ENCODE measurements around the gene LAS1L.
"Not testable (repeated sequence)": the region's sequence is repeated elsewhere in the genome, so short reads cannot be mapped to it uniquely, and the experiment has no call there.

The LAS1L gene
- 53.0 to 117 (median 72.3) reads per million in 3 experiments for total RNA-seq

DNA sequence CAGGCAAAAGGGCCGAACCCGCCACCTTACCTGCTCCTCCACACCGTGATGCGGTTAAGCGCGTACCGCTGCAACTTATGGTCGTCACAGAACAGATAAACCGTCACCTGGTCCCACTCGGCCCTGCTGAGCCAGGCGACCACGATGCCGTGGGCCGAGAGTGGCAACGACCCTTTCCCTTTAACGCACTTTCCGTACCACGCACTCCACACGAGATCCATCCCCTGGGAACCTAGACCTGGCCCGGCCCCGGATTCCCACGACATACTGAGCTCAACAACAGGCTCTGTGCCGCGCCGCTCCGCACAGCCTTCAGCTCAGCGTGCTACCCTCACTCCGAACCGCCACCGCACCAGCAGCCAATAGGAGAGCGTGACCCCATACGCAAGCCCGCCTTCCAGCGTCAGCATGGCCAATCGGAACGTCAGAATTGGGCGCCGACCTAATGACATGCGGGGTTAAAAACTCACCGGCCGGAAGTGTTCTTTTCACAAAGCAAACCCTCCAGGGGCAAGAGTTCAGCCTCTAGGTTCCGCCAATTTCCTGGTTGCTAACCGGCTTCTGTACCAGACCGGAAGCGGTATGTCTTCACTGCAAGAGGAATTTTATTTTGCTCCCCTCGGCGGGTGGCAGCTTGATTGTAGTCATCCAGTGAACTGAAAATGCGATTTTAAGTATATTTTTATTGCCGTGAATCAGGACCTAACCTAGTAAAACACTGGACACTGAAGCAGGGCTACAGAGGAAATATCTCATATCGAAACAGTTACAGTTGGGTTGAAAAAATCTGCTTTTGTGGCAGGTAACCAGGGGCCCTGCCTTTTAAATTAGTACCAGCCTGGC, at the start of gene LAS1L:
Gene LAS1L (minus strand): TSS at position 338 of the 843 bp plus-strand sequence. CDS start 72 bp downstream, at position 266.
- peak; percentile 91 for DNase-seq

DNA sequence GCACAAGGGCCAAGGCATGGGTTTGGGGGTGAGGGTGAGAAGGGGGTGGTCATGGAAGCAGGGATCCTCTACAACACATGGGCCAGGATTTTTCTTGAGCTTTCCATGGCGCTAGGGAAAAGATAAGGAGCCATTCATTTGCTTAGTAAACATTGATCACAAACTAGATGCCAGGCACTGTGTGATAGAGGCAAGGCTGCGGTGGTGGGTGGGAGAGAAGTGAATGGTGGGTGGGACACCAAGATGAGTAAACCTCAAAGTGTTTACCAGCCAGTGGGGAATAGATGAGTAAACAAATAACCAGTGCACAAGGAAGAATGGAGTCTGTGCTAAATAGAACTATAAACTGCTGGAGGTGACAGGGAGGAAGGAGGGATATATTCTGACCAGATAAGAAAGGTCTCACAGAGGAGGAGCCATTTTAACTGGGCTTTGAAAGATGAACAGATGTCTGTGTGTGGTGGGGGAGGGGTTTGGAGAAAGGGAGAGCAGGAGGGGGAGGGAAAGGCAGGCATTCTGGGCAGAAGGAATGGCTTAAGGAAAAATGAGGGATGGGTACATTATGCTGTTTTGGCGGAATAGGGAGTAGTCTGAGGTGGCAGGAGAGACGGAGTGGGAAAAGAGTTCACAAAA, 48.0 kb upstream of the LAS1L start:
- DNase-seq = no peak

DNA sequence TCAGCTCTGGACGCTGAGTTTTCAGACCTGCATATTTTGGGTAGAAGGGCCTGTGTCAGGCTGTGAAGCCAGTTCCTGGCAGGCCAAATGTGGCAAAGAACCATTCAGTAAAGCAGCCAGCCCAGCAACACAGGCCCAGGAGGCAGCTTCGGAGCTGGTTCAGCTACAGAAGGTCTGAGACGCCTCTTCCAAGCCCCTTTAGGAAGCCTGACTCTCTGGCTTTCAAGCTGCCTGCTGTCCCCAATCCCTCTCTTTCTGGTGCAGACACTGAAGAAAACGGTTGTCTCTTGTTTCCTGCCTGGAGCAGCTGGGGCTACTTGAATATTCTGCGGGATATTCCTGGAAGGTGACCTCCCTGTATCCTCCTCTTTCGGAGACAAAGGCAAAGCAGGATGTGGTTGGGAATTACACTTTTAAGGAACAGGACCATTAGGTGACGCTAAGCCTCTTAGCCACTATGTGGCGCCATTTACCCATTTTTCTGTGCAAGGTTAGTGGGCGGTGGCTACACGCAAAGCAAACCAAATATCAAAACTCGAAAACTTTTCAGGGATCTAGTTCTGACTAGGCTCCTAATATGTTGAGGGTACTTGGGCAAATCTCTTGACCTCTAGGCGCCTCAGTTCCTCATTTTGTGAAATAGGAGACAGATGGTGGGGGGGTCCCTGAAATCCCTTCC, 47.2 kb upstream of the LAS1L start:
- DNase-seq = peak; percentile 59

DNA sequence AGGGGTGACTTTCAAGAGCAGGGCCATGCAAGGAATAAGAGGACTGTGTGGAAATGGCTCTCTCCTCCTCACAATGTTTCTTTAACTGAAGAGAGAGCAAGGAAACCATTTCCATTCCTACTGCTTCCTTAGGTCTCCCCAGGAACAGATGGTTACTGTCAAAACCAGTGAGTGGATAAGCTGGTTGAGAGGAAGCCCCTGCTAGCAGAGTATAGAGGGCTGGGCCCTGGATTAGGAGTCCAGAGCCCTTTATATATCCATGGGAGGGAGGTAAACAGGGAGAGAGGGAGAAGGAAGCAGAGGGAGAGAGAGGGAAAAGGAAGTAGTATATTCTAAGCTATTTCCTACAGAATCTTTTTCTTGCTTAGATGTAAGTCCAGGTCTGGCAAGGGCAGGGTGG, 43.8 kb upstream of the LAS1L start:
- no peak for DNase-seq

DNA sequence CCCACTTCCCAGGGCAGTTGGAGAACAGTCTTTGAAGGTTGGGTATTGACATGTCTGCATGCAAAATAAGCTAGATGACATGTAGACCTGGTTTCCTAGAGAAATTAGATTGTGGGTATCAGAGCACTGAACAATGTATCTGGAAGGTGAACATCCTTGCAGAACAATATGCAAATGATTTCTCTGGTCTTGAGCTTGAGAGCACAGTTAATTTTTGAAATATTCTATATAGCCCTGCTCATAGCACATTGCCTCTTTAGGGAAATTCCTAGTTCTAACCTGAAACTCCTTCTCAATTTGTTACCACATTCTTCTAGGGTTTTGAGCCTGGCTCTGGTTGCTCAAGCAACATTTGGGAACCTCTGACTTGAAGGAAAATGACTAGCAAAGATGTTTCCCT, 41.6 kb upstream of the LAS1L start:
- DNase-seq = no peak

DNA sequence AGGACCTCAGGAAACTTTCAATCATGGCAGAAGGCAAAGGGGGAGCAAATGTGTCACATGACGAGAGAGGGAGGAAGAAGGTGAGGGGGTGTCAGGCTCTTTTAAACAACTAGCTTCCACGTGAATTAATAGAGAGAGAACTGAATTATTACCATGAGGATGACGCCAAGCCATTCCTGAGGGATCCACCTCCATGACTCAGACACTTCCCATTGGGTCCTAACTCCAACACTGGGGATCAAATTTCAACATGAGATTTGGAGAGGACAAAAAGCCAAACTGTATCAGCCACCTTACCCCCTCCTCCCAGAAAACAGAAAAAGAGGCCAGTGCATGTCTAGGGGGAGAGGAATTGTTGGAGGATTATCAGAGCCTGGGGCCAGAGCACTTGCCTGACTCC, 40.4 kb upstream of the LAS1L start:
- no peak for DNase-seq

DNA sequence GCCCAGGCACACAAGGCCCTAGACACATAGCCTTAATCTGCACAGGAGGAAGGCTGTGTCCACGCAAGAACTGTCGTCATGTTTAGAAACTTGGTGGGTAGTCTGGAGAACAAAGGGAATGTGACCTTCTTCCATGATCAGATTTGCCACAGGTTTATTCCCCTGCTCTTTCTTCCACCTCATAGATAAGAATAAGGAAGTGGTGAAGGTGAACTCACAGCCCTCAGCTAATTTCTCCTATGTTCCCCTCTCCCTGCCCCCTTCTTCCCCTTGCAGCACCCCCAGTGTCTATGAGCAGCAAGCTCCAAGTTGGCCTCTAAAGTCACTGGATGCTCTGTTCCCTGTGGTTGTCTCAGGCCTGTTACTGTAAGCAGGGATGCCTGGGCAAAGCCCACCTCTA, 39.8 kb upstream of the LAS1L start:
- DNase-seq = no peak

DNA sequence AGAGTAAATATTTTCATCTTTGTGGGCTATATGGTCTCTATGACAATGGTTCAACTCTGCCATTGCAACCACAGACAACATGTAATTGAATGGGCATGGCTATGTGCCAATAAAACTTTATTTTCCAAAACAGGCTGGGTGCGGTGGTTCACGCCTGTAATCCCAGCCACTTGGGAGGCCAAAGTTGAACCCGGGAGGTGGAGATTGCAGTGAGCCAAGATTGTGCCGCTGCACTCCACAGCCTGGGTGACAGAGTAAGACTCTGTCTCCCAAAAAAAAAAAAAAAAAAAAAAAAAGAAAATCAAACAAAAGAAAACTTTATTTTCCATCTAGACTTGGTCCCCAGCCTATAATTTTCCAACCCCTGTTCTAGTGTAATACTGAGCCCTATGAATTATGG, 38.4 kb upstream of the LAS1L start:
- no peak for DNase-seq

DNA sequence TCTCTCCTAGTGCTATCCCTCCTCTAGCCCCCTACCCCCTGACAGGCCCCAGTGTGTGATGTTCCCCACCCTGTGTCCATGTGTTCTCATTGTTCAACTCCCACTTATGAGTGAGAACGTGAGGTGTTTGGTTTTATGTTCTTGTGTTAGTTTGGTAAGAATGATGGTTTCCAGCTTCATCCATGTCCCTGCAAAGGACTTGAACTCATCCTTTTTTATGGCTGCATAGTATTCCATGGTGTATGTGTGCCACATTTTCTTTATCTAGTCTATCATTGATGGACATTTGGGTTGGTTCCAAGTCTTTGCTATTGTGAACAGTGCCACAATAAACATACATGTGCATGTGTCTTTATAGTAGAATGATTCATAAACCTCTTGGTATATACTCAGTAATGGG, 28.3 kb upstream of the LAS1L start:
- DNase-seq = not testable (repeated sequence)

DNA sequence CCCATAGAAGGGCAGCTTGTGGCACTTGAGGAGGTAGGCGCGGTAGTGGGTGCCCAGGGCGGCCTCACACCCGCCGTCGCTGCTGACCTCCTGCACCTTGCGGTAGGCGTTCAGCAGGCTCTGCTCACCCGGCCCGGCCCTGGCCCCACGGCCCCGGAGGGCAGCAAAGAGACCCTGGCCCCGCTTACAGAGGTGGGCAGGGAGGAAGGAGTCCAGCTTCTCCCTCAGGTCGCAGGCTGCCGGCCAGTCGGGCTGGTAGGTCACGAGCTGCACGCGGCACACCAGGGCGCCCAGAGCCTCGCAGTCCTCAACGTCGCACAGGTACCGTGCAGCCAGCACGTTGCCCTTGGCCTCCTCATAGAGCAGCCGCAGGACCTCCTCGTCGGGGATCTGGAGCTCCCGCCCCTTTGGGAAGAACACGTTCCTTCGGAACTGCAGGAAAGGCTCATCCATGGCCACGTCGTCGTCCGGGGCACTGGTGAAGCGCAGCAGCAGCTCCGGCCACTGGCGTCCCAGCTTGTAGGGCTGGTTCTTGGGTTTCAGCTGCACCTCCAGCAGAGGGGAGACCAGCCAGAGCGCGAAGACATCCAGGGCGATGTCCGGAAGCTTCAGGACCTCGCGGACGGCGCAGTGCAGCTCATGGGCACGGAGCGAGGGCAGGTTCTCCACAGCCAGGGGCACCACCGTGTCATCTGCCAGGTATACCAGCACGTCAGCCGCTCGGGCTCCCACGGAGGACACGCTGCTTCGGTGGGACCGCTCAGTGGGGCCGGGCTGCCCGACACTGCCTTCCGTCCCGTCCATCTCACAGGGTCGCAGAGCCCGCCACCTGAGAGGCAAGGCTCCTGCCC, 17.1 kb upstream of the LAS1L start:
- DNase-seq = no peak

DNA sequence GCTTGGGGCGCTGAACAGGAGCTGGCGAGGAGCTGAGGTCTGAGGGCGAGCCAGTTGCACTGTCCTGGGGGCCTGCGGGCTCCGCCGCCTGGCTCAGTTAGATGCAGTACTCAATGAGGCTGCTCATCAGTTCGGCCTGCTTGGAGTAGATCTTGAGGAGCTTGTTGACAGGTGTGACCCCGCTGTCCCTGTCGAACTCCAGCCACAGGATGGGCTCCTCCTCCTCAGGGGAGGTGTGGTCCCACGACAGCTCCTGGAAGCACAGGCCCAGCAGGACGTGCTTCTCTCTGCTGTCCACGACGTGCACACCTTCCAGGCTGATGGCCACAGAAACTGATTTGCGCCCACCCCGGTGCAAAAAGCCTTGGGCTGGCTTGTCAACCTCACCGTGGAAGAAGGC, 16.5 kb upstream of the LAS1L start:
- DNase-seq = no peak

DNA sequence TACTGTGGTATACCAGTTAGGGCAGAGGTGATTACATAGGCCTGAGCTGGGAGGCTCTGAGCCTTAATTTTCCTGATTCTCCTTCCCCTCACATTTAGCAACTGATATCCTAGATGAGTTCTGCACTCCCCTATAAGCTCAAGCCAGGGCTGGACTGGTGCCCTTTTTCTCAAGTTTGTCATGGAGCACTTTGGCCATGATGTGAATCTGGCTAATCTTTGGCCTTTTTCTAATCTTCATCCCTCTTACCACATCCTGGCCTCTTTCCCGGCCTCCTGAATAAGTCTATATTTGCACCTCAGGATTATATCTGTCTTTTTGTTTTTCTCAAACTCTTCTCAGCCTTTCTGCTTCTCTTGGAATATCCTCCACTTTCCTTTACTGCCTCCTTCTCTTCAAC, 10.9 kb upstream of the LAS1L start:
- no peak for DNase-seq

DNA sequence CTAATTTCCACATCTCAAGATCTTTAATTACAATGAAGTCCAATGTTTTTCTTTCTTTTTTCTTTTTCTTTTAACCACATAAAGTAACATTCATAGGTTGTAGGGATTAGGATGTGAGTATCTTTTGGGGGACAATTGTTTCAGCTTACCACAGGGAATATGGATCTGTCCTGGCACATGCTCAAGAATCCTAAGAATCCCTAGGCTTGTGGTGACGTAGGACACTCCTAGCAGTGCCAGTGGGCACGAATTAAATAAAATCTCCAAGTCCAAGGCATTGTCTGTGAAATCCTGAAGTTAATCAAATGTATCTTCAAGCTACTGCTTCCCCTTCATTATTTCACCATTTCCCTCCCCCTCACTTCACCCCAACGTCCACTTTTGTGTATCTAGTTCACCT, 2.6 kb upstream of the LAS1L start:
- no peak for DNase-seq

DNA sequence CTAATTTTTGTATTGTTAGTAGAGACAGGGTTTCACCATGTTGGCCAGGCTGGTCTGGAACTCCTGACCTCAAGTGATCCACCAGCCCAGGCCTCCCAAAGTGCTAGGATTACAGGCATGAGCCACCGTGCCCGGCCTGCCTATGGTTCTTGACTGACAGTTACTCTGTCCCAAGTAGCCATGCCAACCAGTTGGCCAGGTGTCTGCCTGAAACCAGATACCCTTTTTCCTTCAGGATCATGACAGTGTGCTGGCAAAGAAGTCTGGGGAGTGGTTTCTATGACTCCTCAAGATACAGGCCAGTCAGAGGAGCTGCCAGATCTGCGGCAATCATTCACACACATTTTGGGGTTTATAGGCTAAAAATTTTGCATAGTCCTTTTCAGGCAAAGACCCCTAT, 1.7 kb upstream of the LAS1L start:
- DNase-seq = no peak

DNA sequence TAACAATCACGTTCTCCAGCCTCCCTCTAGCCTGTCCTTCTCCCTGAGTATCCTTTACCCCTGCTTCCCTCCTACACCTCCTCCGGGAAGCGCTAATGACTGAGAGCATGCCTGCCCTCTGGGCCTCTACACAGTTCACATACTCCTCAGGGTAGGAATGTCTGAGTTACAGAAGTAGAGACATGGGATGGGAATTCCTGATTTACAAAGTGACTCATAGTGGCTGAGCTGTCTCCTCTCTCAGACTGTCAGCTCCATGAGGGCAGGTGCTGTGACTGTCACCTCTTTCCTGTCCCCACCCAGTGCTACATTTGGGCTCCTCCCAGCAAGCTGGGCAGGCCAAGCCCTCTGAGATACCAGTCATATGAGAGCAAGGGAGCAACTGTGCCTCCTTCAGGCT, 2.6 kb downstream of the LAS1L start:
- DNase-seq = no peak

DNA sequence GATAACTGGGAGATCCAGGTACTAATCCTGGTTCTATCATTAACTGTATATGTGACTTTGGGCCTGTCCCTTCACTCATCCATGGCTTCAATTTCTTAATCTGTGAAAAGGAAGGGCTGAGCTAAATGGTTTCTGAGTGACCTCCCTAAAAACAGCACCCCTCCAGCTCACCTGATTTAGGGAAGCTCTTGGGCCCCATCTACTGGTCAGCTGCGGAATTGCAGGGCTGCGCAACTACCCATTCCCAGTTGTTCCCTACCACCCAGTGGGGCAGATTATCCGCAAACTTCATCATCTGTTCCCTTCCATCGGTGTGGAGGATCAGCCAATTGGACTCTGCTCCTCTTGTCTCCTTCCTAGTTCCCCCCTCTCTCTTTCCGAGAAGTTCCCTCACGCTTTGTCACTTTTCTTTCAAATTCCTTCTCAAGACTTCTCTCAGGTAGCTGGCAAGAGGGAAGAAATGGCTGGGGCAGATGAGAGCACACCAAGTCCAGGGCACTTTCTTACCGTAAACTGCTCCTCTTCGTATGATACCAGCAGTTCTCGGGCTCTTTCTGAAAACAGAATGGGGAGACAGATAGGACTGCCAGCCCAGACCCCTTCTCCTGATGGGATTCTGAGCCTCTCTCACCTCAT, 5.8 kb downstream of the LAS1L start:
- peak; percentile 48 for DNase-seq

DNA sequence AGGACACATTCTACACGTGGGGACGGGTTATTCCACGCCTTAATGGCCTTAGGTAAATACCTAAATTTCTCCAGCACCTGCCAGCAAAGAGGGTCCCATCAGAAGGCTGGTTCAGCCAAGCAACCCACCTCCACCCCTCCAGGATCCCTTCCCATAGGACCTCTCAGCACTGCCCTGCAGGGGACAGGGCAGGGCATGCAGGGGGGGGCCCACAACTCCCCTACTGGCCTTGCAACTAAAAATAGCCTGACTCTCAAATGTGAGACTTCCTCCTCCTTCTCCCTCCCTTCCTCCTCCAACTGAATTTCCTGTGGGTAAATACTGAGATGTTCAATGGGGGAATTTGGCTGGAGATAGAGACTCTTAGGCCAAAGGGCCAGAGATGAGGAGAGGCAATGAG, 6.3 kb downstream of the LAS1L start:
- DNase-seq = no peak

DNA sequence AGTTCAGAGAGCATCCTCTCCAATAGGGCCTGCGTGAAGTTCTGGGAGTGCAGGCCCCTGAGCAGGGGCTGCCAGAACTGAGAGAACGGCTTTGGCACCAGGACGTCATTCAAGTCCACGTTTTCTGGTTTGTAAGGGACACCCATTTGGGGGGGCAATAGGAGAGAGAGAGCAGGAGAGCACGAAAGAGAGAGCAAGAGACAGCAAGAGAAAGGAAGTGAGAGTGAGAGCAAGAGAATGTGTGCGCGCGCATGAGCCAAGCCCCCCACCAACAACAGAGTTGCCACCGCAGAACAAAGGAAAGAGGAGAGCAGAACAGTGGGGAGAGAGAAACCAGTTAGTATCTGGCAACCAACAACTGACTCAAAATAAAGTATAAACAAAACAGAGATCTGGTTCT, 10.4 kb downstream of the LAS1L start:
- no peak for DNase-seq

DNA sequence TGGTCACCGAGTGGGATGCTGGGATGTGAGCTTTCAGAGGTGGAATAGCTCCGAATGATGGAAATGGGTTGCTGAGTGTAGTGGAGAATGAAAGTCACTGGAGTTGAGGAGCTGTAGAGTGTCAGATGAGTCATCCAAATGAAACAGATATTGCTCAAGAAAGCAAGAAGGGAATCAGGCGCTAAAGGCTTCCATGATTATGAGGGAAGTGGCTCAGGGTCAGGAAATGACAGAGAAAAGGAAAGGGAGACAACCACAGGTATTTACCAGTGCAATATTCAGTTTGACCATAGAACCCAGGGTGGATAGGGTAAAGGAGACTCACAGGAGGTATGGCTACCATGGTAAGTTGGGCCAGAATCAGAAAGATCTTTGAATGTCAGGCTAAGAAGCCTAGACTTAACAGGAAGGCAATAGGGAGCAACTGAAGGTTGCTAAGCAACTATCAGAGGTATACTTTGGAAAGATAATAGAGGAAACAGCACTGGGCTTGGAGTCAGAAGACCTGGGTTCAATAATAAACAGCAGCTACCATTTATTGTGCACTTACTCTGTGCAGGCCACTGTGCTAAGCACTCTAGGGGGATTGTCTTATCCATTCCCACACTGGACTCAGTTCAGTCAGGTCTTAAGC, 11.7 kb downstream of the LAS1L start:
- no peak for DNase-seq

DNA sequence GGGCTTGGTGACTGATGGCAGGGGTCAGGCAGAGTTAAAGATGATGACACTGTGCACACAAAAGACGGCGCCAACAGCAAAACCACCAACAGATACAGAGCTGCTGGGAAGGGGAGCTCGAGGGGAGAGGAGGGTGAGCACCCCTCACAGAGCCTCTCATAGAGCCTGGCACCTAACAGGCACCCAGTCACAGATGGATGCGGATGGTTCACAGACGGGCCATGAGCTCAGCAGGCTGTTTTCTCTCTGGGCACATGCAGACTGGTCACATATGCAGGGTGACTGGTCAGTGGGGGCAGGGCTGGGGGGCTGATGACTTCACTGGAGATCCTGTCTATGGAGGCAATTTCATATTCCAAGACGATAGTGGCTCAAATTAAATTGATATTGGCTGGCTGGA, 15.1 kb downstream of the LAS1L start:
- DNase-seq = not testable (repeated sequence)

DNA sequence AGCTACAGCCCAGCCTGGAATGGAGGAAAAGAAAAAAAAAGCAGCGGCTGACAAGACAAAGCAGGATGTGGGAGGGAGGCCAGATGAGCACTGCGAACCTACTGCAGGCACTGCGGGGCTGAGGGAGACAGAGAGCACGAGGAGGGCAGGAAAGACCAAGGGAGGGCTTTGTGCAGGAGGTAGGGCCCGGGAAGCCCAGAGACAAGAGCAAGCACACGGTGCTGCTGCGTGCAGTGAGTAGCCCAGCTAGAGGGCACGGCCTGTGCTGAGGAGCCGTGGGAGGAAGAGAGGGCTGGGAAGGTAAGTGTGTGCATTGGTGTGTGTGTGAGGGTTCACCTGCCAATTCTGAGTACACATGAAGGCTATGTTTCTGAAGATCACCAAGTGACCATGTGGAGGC, 15.6 kb downstream of the LAS1L start:
- not testable (repeated sequence) for DNase-seq

DNA sequence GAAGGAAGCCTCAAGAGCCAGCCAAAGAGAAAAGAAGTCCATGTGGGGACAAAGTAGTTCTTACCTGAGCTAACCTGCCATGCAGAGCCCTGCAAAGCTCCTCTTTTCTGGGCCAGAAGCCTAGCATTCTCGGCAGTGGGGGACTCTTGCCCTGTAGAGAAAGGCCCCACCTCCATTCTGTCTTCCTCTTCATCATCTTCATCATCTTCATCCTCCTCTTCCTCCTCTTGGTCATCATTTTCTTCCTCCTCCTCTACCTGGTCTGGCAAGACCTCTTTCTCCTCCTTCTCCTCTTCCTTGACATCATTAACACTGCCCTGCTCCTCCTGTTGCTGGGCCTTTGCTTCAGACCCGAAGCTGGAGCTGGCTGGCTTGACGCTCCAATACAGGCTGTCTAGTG, 16.7 kb downstream of the LAS1L start:
- no peak for DNase-seq

Data from central memory CD4-positive, alpha-beta T cell (primary cell).